ENCODE data around the gene ZNF683.
"Not testable (repeated sequence)": the region's sequence is repeated elsewhere in the genome, so short reads cannot be mapped to it uniquely, and the experiment has no call there.

Gene ZNF683

DNA sequence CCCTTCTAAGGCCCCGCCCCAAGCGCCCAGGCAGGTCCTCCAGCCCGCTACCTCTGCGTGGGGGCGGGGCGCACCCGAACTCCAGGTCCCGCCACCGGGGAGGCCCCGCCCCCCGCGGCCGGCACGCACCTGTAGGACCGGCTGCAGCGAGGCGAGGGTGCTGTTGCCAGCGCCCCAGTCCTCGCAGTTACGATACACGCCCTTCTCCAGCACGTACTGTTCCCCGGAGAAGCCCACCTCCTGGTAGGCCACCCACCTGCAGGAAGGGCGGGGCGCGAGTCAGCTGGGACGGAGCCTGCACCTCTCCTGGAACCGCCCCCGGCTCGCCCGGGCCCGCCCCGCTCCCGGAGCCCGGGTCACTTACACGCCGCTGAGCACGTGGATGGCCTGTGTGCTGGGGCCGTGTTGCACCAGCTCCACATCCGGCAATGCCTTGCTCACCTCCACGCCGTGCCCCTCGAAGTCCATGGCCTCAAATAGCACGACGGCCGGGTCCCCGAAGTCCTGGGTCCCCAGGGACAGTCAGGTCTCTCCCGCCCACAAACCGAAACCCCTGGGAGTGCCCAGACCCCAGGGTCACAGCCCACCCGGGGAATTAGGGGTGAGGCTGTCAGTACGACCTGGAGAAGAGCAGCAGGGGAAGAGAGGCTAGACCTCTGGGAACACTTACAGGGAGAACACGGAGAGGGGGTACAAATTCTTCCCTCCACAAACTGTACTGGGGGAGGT, 35.9 kb downstream of the ZNF683 start:
- H3K27ac ChIP-seq = peak overlapping the region; percentile 89
- TF ChIP-seq, protein P1, sequence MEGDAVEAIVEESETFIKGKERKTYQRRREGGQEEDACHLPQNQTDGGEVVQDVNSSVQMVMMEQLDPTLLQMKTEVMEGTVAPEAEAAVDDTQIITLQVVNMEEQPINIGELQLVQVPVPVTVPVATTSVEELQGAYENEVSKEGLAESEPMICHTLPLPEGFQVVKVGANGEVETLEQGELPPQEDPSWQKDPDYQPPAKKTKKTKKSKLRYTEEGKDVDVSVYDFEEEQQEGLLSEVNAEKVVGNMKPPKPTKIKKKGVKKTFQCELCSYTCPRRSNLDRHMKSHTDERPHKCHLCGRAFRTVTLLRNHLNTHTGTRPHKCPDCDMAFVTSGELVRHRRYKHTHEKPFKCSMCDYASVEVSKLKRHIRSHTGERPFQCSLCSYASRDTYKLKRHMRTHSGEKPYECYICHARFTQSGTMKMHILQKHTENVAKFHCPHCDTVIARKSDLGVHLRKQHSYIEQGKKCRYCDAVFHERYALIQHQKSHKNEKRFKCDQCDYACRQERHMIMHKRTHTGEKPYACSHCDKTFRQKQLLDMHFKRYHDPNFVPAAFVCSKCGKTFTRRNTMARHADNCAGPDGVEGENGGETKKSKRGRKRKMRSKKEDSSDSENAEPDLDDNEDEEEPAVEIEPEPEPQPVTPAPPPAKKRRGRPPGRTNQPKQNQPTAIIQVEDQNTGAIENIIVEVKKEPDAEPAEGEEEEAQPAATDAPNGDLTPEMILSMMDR (conservative IDR thresholded peaks at IDR 0.05) = no peak
- TF ChIP-seq ZFX (IDR thresholded peaks at IDR 0.05) = no peak

DNA sequence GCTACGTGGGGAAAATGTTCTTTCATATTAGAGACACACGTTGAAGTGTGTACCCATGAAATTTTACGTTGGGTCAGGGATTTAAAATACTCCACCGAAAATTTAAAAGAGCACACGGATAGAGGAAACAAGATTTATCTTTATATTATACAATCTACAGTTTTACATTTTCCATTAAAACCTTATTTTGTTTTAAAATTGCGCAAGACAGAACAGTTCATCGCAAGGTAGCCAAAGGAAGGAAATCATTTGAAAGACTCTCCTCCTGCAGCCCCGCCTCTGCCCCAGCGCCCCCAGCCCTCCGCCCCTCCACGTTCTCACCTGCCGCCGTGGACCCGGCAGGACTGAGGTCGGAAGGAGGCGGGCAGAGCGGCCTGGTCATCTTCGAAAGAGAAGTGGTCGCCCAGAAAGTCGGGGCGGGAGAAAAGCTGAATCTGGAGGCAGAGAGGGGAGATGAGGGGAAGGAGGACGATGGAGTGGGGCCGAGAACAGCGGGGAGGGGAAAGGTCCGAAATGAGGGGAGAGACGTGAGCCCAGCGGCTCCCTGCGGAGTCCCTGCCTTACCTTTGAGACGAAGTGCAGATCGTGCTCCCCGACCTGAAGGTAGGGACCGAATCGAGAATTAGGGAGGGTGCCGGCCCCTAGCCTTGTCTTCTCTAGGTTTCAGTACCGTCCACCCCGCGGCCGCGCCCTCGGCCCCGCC, 36.6 kb downstream of the ZNF683 start:
- peak overlapping the region; percentile 89 for H3K27ac ChIP-seq
- TF ChIP-seq ZFX (IDR thresholded peaks at IDR 0.05) = no peak
- TF ChIP-seq, protein P1 (conservative IDR thresholded peaks at IDR 0.05) = no peak

- not testable (repeated sequence) for H3K27ac ChIP-seq
Measured at GRCh38 chr1:26333312-26333711, 39.2 kb downstream of the ZNF683 start.

DNA sequence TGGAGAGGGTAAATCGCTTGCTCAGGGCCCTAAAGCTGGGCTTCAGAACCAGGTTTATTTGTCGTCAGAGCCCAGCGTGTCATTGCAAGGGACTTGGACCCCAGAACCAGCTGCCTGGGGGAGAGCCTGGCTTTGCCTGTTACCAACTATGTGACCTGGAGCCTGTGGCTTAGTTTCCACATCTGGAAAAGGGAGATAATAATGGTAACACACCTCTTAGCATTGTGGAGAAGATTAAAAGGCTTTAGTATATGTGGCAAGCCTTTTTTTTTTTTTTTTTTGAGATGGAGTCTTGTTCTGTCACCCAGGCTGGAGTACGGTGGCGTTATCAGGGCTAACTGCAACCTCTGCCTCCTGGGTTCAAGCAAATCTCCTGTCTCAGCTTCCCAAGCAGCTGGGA, 42.3 kb downstream of the ZNF683 start:
- no peak overlapping the region for H3K27ac ChIP-seq
- TF ChIP-seq, protein P1 (conservative IDR thresholded peaks at IDR 0.05) = no peak
- TF ChIP-seq ZFX (IDR thresholded peaks at IDR 0.05) = no peak

- H3K27ac ChIP-seq = not testable (repeated sequence)
Measured at GRCh38 chr1:26329380-26329779, 43.2 kb downstream of the ZNF683 start.

DNA sequence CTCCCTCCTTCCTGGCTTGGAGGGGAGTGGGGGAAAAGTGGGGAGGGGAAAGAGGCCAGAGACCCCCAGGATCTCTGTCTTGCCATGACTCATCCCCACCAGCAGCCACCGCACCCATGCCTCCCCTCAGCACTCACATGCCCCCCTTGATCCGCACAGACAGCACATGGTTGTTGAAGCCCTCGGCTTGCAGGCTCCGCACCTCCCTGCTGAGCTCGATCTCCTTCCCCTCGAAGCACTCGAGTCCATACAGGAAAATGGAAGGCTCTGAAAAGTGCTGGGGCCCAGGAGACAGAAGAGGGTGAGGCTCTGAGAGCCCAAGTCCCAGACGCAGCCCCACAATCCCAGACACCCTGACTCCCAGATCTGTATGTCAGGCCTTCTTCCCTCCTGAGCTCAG, 44.0 kb downstream of the ZNF683 start:
- TF ChIP-seq ZFX (IDR thresholded peaks at IDR 0.05) = no peak
- TF ChIP-seq, protein P1 (conservative IDR thresholded peaks at IDR 0.05) = no peak
- no peak overlapping the region for H3K27ac ChIP-seq

GRCh38 chr1:26327956-26328362, 44.6 kb downstream of the ZNF683 start:
- TF ChIP-seq, protein P1 (conservative IDR thresholded peaks at IDR 0.05) = no peak
- TF ChIP-seq ZFX (IDR thresholded peaks at IDR 0.05) = no peak
- no peak overlapping the region for H3K27ac ChIP-seq

DNA sequence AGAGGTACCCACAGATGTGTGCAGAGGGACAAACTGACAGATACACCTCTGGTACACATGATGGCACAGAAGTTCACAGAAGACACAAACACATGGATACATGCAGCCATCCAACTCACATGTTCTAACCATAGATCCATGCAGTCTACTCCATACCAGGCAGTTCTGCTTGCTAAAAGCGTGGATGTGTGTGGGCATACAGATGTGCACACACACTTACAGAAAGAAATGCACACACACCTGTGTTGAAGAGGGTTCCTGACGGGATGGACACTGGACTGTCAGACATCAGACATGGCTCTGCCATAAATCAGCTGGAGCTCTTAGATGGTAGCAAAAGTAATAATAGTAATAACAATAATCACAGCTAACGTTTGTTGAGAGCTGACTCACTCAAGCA, 48.0 kb downstream of the ZNF683 start:
- no peak overlapping the region for H3K27ac ChIP-seq
- TF ChIP-seq, protein P1 (conservative IDR thresholded peaks at IDR 0.05) = no peak
- no peak for TF ChIP-seq ZFX (IDR thresholded peaks at IDR 0.05)
